ENCODE results near the gene KLHL21. TPM values are rescaled to one million over a fixed set of nuclear protein-coding genes. Genes with fewer than 3 reads are reported as not detected.
"Not testable (repeated sequence)": the region's sequence is repeated elsewhere in the genome, so short reads cannot be mapped to it uniquely, and the experiment has no call there.

The KLHL21 gene
- total RNA-seq, 2 donors from 2014 or later = 38.4 to 60.0 TPM

GRCh38 chr1:6603238-6603914 lies 707 bp upstream of the KLHL21 start:
- H3K4me1 ChIP-seq = peaks cover 42% of the 10 kb centered on the region
- H3K36me3 ChIP-seq (replicated peaks in 1 of 2; ENCODE audit: insufficient read depth in 1 of 2, low read depth in 2 of 2) = no peaks in the 10 kb centered on the region
- DNase-seq (peak; percentile 60 to 68 (median 64)), ATAC-seq (peak; percentile 38)
- peak in 2 of 3 donors; percentile 72 to 84 for TF ChIP-seq POLR2A (IDR thresholded peaks at IDR 0.05)
- TF ChIP-seq, protein P1, sequence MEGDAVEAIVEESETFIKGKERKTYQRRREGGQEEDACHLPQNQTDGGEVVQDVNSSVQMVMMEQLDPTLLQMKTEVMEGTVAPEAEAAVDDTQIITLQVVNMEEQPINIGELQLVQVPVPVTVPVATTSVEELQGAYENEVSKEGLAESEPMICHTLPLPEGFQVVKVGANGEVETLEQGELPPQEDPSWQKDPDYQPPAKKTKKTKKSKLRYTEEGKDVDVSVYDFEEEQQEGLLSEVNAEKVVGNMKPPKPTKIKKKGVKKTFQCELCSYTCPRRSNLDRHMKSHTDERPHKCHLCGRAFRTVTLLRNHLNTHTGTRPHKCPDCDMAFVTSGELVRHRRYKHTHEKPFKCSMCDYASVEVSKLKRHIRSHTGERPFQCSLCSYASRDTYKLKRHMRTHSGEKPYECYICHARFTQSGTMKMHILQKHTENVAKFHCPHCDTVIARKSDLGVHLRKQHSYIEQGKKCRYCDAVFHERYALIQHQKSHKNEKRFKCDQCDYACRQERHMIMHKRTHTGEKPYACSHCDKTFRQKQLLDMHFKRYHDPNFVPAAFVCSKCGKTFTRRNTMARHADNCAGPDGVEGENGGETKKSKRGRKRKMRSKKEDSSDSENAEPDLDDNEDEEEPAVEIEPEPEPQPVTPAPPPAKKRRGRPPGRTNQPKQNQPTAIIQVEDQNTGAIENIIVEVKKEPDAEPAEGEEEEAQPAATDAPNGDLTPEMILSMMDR (IDR thresholded peaks at IDR 0.05) = no peak
- H3K27me3 ChIP-seq = no peaks in the 10 kb centered on the region
- peak overlapping the region; percentile 53 to 75 for H3K4me3 ChIP-seq
- peak overlapping the region; percentile 86 to 99 (median 96) for H3K27ac ChIP-seq
- intact Hi-C loops (cut with DNase I) = no loop called here
- 1 to 3% methylated on average over 28 to 36 of the region's 36 CpGs for WGBS, 2 donors
- H3K9me3 ChIP-seq = no peaks in the 10 kb centered on the region

DNA sequence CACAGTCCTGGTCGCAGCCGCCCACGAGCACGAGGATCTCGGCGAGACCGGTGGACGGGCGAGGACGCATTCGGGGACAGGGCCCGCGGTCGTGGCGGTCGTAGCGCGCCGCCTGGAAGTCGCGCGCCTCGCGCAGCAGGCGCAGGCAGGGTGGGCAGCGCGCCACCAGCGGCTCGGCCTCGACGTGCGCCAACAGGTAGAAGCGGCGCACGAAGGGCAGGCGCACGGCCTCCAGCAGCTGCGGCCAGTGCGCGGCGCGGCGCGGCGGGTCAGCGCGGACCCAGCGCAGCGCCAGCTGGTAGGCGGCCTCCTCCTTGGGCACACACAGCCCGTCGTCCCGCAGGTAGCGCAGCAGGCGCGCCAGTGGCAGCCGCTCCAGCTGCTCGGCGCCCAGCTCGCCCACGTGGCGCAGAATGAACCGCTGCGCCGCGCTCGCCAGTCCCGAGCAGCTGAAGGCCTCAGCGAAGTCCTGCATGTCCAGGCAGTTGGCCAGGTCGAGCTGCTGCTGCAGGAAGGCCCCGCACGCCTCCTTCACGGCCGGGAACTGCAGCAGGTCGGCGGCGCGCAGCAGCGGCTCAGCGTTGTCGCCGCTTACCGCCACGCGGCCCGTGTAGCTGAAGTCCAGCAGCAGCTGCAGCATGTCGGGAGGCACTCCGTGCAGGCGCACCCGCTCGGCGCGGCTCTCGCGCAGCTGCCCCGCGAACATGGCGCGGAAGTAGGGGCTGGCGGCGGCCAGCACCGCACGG lies 573 bp downstream of the KLHL21 start:
- peaks cover 55% of the 10 kb centered on the region for H3K4me1 ChIP-seq
- TF ChIP-seq, protein P1 (IDR thresholded peaks at IDR 0.05) = peak in 3 of 7 experiments; percentile 19 to 26 (median 25)
- peak in 1 of 3 donors; percentile 19 for TF ChIP-seq POLR2A (IDR thresholded peaks at IDR 0.05)

DNA sequence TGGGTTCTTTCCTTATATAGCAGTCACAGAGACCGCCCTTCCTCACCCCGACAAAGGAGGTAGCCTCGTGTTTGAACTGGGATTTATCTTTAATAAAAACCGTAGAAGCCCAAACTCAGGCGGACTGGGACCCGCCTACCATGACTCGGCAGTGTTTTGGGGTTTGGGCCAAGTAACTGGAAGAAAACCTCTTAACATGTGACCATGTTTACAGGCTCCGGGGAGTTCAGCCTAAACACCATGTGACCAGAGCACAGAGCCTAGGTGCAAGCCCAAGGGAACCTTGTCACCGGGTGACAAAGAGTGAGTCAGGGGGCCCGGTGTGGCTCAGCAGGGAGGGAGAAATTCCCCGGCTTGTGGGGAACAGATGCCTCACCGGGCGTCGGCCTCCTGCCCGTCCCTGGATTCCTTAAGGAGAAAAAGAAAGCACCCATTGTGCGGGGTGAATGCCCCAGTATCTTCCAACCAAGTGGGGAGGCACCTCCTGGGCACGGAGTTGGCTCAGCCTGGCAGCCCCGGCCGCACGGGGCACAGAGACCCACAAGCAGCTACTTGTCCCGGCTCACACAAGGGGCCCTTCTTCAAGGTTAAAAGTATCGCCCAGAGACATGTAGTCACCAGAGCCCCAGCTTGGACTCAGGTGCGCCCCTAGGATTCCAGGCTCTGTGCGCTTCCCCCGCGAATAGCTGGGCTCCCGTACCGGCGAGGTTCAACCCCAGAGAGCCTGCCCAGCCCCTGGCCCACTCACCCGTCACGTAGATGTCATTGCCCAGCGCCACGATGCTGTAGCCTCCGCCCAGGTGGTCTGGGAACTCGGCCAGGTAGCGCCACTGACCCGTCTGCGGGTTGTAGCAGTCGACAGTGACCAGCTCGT lies 1.4 kb downstream of the KLHL21 start:
- Histone ChIP-seq H3K9me3 (no peaks in the 10 kb centered on the region), H3K27ac (peak overlapping the region; percentile 86 to 99 (median 96)), H3K27me3 (no peaks in the 10 kb centered on the region), H3K36me3 (replicated peaks in 1 of 2; ENCODE audit: insufficient read depth in 1 of 2, low read depth in 2 of 2) (peaks cover 0 to 7% of the 10 kb centered on the region in 2 donors), H3K4me1 (peaks cover 62% of the 10 kb centered on the region), H3K4me3 (peak overlapping the region; percentile 53 to 75)
- peak; percentile 80 to 92 (median 85) for TF ChIP-seq POLR2A (IDR thresholded peaks at IDR 0.05)
- TF ChIP-seq, protein P1 (IDR thresholded peaks at IDR 0.05) = no peak
- DNase-seq (peak; percentile 84 to 94 (median 92)), ATAC-seq (peak; percentile 61)
- intact Hi-C loops (cut with DNase I) = no loop called here
- 0% methylated on average over 14 to 40 of the region's 40 CpGs for WGBS, 2 donors

More for the DNA sequence above, 573 bp downstream of the KLHL21 start:
- Histone ChIP-seq H3K9me3 (no peaks in the 10 kb centered on the region), H3K4me3 (peak overlapping the region; percentile 53 to 75), H3K27me3 (no peaks in the 10 kb centered on the region), H3K27ac (peak overlapping the region; percentile 86 to 99 (median 96)), H3K36me3 (replicated peaks in 1 of 2; ENCODE audit: insufficient read depth in 1 of 2, low read depth in 2 of 2) (peaks cover 0 to 6% of the 10 kb centered on the region in 2 donors)
- 0% methylated on average over 11 to 83 of the region's 103 CpGs for WGBS, 2 donors
- DNase-seq (peak; percentile 67 to 76 (median 70)), ATAC-seq (peak; percentile 28)
- intact Hi-C loops (cut with DNase I) = no loop called here

DNA sequence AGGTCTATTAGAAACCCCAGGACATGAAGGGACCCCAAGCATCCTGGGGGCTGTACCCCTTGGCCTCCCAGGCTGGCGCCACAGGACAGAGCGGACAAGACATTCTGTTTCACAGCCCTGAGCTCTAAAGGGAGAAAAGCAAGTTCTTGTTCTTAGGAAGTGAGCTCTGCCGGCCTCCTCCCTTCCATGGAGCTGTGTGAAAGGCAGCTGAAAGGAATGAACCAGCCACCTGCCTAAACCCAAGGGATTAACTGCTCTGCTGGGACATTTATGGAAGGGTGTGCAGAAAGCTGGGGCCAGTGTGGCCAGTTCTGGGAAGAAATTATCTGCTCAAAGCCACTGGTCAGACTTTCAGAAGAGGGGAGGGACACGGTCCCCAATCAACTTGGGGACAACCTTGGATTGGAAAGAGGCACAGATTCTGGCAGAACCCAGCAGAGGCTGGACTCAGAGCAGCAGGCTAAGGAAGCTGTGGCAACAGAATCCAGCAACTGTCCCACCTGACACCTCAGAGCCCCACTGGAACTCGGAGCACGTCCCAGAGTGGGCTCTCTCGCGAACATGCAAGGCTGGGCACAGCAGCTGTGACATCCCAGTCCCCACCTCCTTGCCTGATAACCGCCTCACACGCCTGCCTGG lies 2.1 kb downstream of the KLHL21 start:
- Histone ChIP-seq H3K27ac (peak overlapping the region; percentile 86 to 99 (median 96)), H3K36me3 (replicated peaks in 1 of 2; ENCODE audit: insufficient read depth in 1 of 2, low read depth in 2 of 2) (peaks cover 0 to 10% of the 10 kb centered on the region in 2 donors), H3K9me3 (no peaks in the 10 kb centered on the region), H3K4me1 (peaks cover 69% of the 10 kb centered on the region), H3K4me3 (peak overlapping the region in 1 of 2 donors; percentile 53), H3K27me3 (no peaks in the 10 kb centered on the region)
- no peak for ATAC-seq
- no peak for DNase-seq
- TF ChIP-seq POLR2A (IDR thresholded peaks at IDR 0.05) = no peak
- TF ChIP-seq, protein P1 (IDR thresholded peaks at IDR 0.05) = no peak
- intact Hi-C loops (cut with DNase I) = no loop called here
- WGBS, 2 donors = 11 to 12% methylated on average over 9 to 10 of the region's 10 CpGs

DNA sequence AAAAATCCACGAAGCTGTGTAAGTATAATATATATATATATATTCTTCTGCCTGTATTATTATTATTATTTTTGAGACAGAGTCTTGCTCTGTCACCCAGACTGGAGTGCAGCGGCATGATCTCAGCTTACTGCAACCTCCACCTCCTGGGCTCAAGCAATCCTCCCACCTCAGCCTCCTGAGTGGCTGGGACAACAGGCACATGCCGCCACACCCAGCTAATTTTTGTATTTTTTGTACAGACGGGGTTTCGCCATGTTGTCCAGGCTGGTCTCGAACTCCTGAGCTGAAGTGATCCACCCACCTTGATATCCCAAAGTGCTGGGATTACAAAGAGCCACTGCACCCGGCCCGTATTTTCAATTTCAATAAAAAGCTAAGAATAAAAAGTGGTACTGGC lies 2.7 kb downstream of the KLHL21 start:
- Histone ChIP-seq H3K4me3 (peak overlapping the region in 1 of 2 donors; percentile 53), H3K27ac (peak overlapping the region in 3 of 4 donors; percentile 92 to 99 (median 99)), H3K4me1 (peaks cover 70% of the 10 kb centered on the region), H3K36me3 (replicated peaks in 1 of 2; ENCODE audit: insufficient read depth in 1 of 2, low read depth in 2 of 2) (peaks cover 0 to 14% of the 10 kb centered on the region in 2 donors)
- WGBS, 2 donors = 35 to 54% methylated on average over 8 of the region's 8 CpGs
- H3K27me3 ChIP-seq; DNase-seq; intact Hi-C loops (cut with DNase I); ATAC-seq; H3K9me3 ChIP-seq: not testable (repeated sequence)
